Prostate gland (tissue), 2 donors: ENCODE data around the gene ADARB1.

Experiments used
- POLR2AphosphoS5 ChIP-seq: sonication (generic); formaldehyde crosslinking; IDR thresholded peaks from one replicate; pipeline ENCODE4 v1.6.1; 2017; ENCODE audit warnings: antibody characterized with exemption
- TF ChIP-seq, protein P1 (sequence below), 4 experiments: fragments of 200-600 bp in 2 of 4; fragments of 450-650 bp in 2 of 4; sonication (generic) in 2 of 4; IDR thresholded peaks; 1 replicate in 3 of 4; 2 replicates in 1 of 4; pipeline ENCODE4 v1.5.1; 2016 to 2019; ENCODE audit warnings: antibody characterized with exemption in 4 of 4, mild to moderate bottlenecking in 2 of 4, moderate library complexity in 2 of 4

DNA sequence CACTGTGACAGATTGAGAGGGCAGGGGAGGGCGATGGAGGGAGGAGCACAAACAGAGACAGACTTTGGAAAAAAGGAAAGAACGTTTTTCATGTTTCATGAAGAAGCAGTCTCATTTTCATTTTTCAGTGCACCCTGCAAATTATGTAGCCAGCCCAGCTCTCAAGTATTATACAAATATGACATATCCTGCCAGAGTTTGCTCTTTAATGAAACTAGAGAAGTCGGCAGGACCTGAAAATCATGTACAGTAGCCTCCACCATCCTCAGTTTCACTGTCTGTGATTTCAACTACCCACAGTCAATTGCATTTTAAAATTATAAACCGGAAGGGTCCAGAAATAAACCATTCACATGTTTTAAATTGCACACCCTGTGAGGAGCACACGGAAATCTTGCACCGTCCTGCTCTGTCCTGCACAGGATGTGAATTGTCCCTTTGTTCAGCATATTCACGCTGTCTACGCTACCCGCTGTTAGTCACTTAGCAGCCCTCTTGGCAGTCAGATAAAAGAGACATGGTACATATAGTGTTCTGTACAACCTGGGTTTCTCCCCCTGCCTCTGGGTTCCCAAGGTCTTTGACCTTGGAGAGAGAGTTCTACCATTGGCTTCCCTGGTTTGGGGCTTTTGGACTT lies 13.6 kb upstream of the ADARB1 start:
- TF ChIP-seq, protein P1, sequence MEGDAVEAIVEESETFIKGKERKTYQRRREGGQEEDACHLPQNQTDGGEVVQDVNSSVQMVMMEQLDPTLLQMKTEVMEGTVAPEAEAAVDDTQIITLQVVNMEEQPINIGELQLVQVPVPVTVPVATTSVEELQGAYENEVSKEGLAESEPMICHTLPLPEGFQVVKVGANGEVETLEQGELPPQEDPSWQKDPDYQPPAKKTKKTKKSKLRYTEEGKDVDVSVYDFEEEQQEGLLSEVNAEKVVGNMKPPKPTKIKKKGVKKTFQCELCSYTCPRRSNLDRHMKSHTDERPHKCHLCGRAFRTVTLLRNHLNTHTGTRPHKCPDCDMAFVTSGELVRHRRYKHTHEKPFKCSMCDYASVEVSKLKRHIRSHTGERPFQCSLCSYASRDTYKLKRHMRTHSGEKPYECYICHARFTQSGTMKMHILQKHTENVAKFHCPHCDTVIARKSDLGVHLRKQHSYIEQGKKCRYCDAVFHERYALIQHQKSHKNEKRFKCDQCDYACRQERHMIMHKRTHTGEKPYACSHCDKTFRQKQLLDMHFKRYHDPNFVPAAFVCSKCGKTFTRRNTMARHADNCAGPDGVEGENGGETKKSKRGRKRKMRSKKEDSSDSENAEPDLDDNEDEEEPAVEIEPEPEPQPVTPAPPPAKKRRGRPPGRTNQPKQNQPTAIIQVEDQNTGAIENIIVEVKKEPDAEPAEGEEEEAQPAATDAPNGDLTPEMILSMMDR (IDR thresholded peaks at IDR 0.05) = no peak
- no peak for TF ChIP-seq POLR2AphosphoS5
